Measurements from ENCODE around the gene VPS26B. TPM values are rescaled to one million over a fixed set of nuclear protein-coding genes. Genes with fewer than 3 reads are reported as not detected.

The VPS26B gene
- total and polyA plus RNA-seq, 9 of the 15 experiments (the other 6 are each of a cell fraction or from before 2014, with no cell fraction given): 3.5 to 43.3 (median 27.4) TPM

- no peaks in the 10 kb centered on the region for H4K20me1 ChIP-seq (replicated peaks; ENCODE audit: control insufficient read depth, insufficient read depth, low read length)
- WGBS (ENCODE audit: insufficient coverage, low coverage, missing lambda C conversion rate): 4% methylated on average over 16 of the region's 18 CpGs
- H3K4me2 ChIP-seq (ENCODE audit: insufficient read depth, low read length): no peak overlapping the region
- H3K9me3 ChIP-seq (replicated peaks; ENCODE audit: control insufficient read depth, insufficient read depth, low read depth, low read length): no peaks in the 10 kb centered on the region
- no TSS peak for BruUV-seq (replicated peaks)
- H3K79me2 ChIP-seq (ENCODE audit: control insufficient read depth, insufficient read depth, low read length): no peaks in the 10 kb centered on the region
- no peak overlapping the region for H3K27ac ChIP-seq (ENCODE audit: extremely low read depth, low read depth, low read length)
- no peak overlapping the region for H2AFZ ChIP-seq (ENCODE audit: low read depth, low read length)
- ATAC-seq (peak; percentile 13; the same call in 1 of the 3 replicates), FAIRE-seq (no peak), DNase-seq (ENCODE audit: extremely low read depth in 1 of 4, low spot score in 3 of 4) (peak in 3 of 4 experiments; percentile 26 to 41 (median 30))
- in situ Hi-C loops (cut with MboI) (no loop called here), intact Hi-C loops (cut with micrococcal nuclease) (loop anchor here (5.0 kb wide), 1 partner anchor 50 kb away; no protein-coding TSS in a partner anchor)
- POLR2A ChIA-PET: interaction anchor here (0.8 to 1.2 kb wide), 3 partner anchors 9 to 17 kb away, joined by 3 read pairs; no protein-coding TSS in a partner anchor
- CTCF ChIA-PET (ENCODE audit: low intra/inter-chr PET ratio): no interaction called here
- H3K9ac ChIP-seq (ENCODE audit: insufficient read depth in 1 of 2, low read depth in 2 of 2, low read length in 2 of 2): no peak overlapping the region
- no peak overlapping the region for H3K4me3 ChIP-seq
- H3K9me1 ChIP-seq (ENCODE audit: control insufficient read depth, insufficient read depth, low read length): no peaks in the 10 kb centered on the region
- peaks cover 7 to 17% of the 10 kb centered on the region in 2 experiments; a peak in 3 of 5 replicates for H3K4me1 ChIP-seq (replicated peaks in 1 of 2; ENCODE audit: control insufficient read depth in 2 of 2, insufficient read depth in 2 of 2, low read length in 2 of 2)
- H3K27me3 ChIP-seq (ENCODE audit: control insufficient read depth in 2 of 2, insufficient read depth in 2 of 2, low read length in 2 of 2): peaks cover 41 to 71% of the 10 kb centered on the region in 2 experiments
- no peaks in the 10 kb centered on the region for H3K36me3 ChIP-seq (ENCODE audit: control insufficient read depth, insufficient read depth, low read length)
- no peak for TF ChIP-seq PBX2 (CRISPR knock-in tag; IDR thresholded peaks at IDR 0.05; ENCODE audit: low read depth)
- 0 out of 2 replicates have a peak, but pooled peaks have one; percentile 29 for TF ChIP-seq PBX2 (tag; conservative IDR thresholded peaks at IDR 0.05; ENCODE audit: low read depth)
- TF ChIP-seq ATF1 (CRISPR knock-in tag; IDR thresholded peaks at IDR 0.05): no peak
- peak; percentile 87 for TF ChIP-seq ATF1 (tag; IDR thresholded peaks at IDR 0.05)
- TF ChIP-seq CREM (IDR thresholded peaks at IDR 0.05; ENCODE audit: low read depth): peak; percentile 85
- TF ChIP-seq ATF7 (IDR thresholded peaks at IDR 0.05): peak; percentile 79; the same call in 1 of the 2 replicates
- 0 out of 2 replicates have a peak, but pooled peaks have one; percentile 15 for TF ChIP-seq ZBTB12 (CRISPR knock-in tag; IDR thresholded peaks at IDR 0.05)
- peak; percentile 62 for TF ChIP-seq CEBPB (tag; IDR thresholded peaks at IDR 0.05)
- TF ChIP-seq MEIS2 (IDR thresholded peaks at IDR 0.05; ENCODE audit: partially characterized antibody): peak; percentile 33
- no peak for TF ChIP-seq CEBPG (CRISPR knock-in tag; IDR thresholded peaks at IDR 0.05)
- peak; percentile 42 to 64; a peak in 3 of 4 replicates for TF ChIP-seq CEBPG (tag; conservative IDR thresholded peaks at IDR 0.05 in 1 of 2, IDR thresholded peaks at IDR 0.05 in 1 of 2)
- peak; percentile 48 for TF ChIP-seq ATF3 (IDR thresholded peaks at IDR 0.05)
- TF ChIP-seq ATF3 (CRISPR knock-in tag; conservative IDR thresholded peaks at IDR 0.05): no peak
- no peak for TF ChIP-seq U2AF1 (optimal IDR thresholded peaks at IDR 0.05; ENCODE audit: low read depth, low read length)
- no peak for TF ChIP-seq C11orf30 (IDR thresholded peaks at IDR 0.05; ENCODE audit: low read depth)
Measured at GRCh38 chr11:134272381-134273316, 48.2 kb downstream of the VPS26B start.

Data from K562 (cell line).